Melanocyte of skin (primary cell): ENCODE measurements around the gene MAST4. TPM values are rescaled to one million over a fixed set of nuclear protein-coding genes. Genes with fewer than 3 reads are reported as not detected.

Experiments used
- total RNA-seq, 2 donors: library from RNA; depleted of rRNA; stranded (reverse); fragments of >200 nt; gene quantifications; 2 replicates each; pipeline ENCODE4 v1.2.3, GENCODE V29; 2012

Gene MAST4
- total RNA-seq: 1 to 10 TPM; 2.0 to 6.9 TPM

GRCh38 chr5:66595756-66596635 lies at the start of gene MAST4:
Gene MAST4 (plus strand): TSS chr5:66596393. CDS start chr5:66596656, 263 bp downstream.

GRCh38 chr5:67196537-67197059 lies 600.4 kb downstream of the MAST4 start, which contains the start of gene CD180:
Gene CD180 (minus strand): TSS chr5:67196799. CDS start chr5:67196641, 158 bp downstream.

